HCT116 (cell line): ENCODE results near the gene NGRN.

Source experiments
- CEBPB ChIP-seq: IDR thresholded peaks from 2 replicates; pipeline ENCODE4 v1.6.1; 2012; ENCODE audit warnings: low read depth
- CTCF ChIP-seq, 3 experiments: fragments of 200-600 bp in 1 of 3; sonication (generic) in 1 of 3; IDR thresholded peaks in 2 of 3; conservative IDR thresholded peaks in 1 of 3; 2 replicates each; pipeline ENCODE4 v1.5.1; 2012 to 2017; ENCODE audit warnings: low read depth in 2 of 3, low read length in 2 of 3, antibody characterized with exemption in 1 of 3, borderline replicate concordance in 1 of 3, control low read depth in 1 of 3, mild to moderate bottlenecking in 1 of 3, mixed read lengths in 1 of 3, mixed run types in 1 of 3, moderate library complexity in 1 of 3; ENCODE audit not compliant: insufficient read depth in 1 of 3
- EGR1 ChIP-seq: IDR thresholded peaks from 2 replicates; pipeline ENCODE4 v1.6.1; 2012; ENCODE audit warnings: low read depth
- EZH2 ChIP-seq: fragments of 200-600 bp; sonication (generic); IDR thresholded peaks from 2 replicates; pipeline ENCODE4 v1.6.1; 2017; ENCODE audit warnings: antibody characterized with exemption, mixed run types
- MAX ChIP-seq: IDR thresholded peaks from 2 replicates; pipeline ENCODE4 v1.6.1; 2012
- POLR2A ChIP-seq: IDR thresholded peaks from 2 replicates; pipeline ENCODE4 v1.7.0; 2011; ENCODE audit warnings: borderline replicate concordance; ENCODE audit not compliant: insufficient read depth, insufficient read length; ENCODE audit errors: extremely low read depth
- POLR2AphosphoS5 ChIP-seq: IDR thresholded peaks from 2 replicates; pipeline ENCODE4 v1.6.1; 2011; ENCODE audit warnings: mild to moderate bottlenecking, low read depth, low read length, moderate library complexity
- RAD21 ChIP-seq: IDR thresholded peaks from 2 replicates; pipeline ENCODE4 v1.6.1; 2012; ENCODE audit warnings: low read depth, mild to moderate bottlenecking
- REST ChIP-seq: IDR thresholded peaks from 2 replicates; pipeline ENCODE4 v1.6.1; 2012; ENCODE audit warnings: low read depth
- SIN3A ChIP-seq: IDR thresholded peaks from 2 replicates; pipeline ENCODE4 v1.6.1; 2012; ENCODE audit warnings: low read depth
- TCF7L2 ChIP-seq: IDR thresholded peaks from 2 replicates; pipeline ENCODE4 v1.7.0; 2011; ENCODE audit warnings: borderline replicate concordance, inconsistent platforms; ENCODE audit not compliant: insufficient read depth, insufficient read length; ENCODE audit errors: extremely low read depth
- ZBTB33 ChIP-seq: IDR thresholded peaks from 2 replicates; pipeline ENCODE4 v1.6.1; 2011; ENCODE audit warnings: mild to moderate bottlenecking, low read length, moderate library complexity; ENCODE audit not compliant: insufficient replicate concordance; ENCODE audit errors: extremely low read depth
- ZFX ChIP-seq: fragments of 450-650 bp; IDR thresholded peaks from 2 replicates; pipeline ENCODE4 v1.6.1; 2017
- ZNF274 ChIP-seq: fragments of 200-500 bp; sonication (Bioruptor generic); IDR thresholded peaks from 2 replicates; pipeline ENCODE4 v1.6.1; 2014; ENCODE audit warnings: mild to moderate bottlenecking, low read depth, low read length, inconsistent platforms

- TF ChIP-seq CEBPB (no peak), RAD21 (no peak), POLR2AphosphoS5 (no peak; the same call in 1 of the 2 replicates), TCF7L2 (no peak), POLR2A (no peak), EZH2 (no peak), CTCF (IDR thresholded peaks at IDR 0.05 in 2 of 3, conservative IDR thresholded peaks at IDR 0.05 in 1 of 3; ENCODE audit: borderline replicate concordance in 1 of 3, insufficient read depth in 1 of 3, low read depth in 2 of 3, low read length in 2 of 3) (no peak), REST (no peak), ZNF274 (no peak), MAX (no peak), ZBTB33 (no peak), ZFX (no peak), SIN3A (no peak), EGR1 (no peak)
These were observed 34.9 kb upstream of the NGRN start for GRCh38 chr15:90230610-90231009.
